ENCODE measurements around the gene IL3. TPM values are rescaled to one million over a fixed set of nuclear protein-coding genes. Genes with fewer than 3 reads are reported as not detected.
"Not testable (repeated sequence)": the region's sequence is repeated elsewhere in the genome, so short reads cannot be mapped to it uniquely, and the experiment has no call there.

The IL3 gene
- polyA plus RNA-seq, 4 donors: not detected

DNA sequence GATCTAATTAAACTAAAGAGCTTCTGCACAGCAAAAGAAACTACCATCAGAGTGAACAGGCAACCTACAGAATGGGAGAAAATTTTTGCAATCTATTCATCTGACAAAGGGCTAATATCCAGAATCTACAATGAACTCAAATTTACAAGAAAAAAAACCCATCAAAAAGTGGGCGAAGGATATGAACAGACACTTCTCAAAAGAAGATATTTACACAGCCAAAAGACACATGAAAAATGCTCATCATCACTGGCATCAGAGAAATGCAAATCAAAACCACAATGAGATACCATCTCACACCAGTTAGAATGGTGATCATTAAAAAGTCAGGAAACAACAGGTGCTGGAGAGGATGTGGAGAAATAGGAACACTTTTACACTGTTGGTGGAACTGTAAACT is 48.0 kb downstream of the IL3 start:
- DNase-seq (ENCODE audit: low read depth in 4 of 4, low spot score in 2 of 4): not testable (repeated sequence)

DNA sequence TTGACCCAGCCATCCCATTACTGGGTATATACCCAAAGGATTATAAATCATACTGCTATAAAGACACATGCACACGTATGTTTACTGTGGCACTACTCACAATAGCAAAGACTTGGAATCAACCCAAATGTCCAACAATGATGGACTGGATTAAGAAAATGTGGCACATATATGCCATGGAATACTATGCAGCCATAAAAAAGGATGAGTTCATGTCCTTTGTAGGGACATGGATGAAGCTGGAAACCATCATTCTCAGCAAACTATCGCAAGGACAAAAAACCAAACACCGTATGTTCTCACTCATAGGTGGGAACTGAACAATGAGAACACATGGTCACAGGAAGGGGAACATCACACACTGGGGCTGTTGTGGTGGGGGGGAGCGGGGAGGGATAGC is 48.5 kb downstream of the IL3 start:
- DNase-seq (ENCODE audit: low read depth in 4 of 4, low spot score in 2 of 4): not testable (repeated sequence)

DNA sequence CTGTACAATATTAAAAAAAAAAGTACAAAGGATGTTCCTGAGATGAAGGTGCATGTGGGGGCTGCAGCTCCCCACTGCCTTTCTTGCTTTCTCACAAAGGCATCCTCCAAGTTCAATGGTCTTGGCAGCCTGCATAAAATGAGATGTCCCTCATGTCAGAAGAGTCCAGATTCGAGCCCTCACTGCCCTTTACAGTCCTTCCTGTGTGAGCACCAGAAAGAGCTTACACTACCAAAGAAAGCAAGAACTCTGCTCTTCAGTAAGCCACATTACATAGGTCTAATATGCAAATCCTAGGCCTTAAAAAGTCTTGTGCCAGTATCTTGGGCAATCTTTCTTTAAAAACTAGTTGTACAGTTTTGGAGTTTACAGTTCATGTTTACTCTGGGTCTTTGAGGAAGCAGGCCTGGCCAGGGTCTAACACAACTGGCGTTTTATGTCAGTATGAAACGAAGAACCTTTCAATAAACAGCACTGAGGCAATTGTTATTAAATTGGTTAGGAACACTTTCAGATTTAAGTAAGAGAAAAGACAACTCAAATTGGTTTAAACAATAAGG is 49.1 kb downstream of the IL3 start:
- DNase-seq (ENCODE audit: low read depth in 4 of 4, low spot score in 2 of 4): no peak

DNA sequence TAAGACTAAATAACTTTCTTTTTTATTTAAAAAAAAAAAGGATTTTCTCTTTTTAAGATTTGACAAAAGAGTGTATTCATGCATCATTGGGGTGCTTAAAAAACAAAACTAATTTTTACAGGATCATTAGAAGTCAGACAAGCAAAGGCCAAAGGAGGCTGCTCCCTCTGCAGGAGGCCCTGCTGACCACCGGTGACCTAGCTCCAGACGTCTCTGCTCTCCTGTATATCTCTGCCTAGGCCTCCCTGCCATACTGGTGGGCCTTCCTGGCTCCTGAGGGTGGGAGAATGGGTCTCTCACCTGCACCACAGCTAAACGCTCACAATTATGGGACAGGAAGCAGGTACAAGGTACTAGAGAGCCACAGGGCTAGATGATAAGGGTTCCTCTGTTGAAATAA is 49.7 kb downstream of the IL3 start:
- DNase-seq (ENCODE audit: low read depth in 4 of 4, low spot score in 2 of 4): no peak

DNA sequence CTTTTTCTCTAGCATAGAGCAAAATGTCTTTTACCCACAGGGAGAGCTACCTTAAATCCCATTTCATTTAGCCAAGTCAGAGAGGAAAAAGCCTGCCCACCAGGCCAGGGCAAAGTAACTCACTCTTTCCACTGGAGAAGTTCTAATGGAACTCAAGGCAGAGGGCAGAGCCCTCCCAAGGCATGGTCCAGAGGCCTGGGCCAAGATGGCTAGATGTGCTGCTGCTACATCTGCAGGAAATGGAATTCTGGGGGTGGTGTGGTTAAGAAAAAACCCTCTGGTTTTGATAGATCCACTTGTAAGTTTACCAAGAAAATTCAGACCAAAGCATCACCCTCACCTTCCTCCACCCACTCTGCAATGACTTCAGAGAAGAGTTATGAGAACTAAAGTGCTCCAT is 50.5 kb downstream of the IL3 start:
- DNase-seq (ENCODE audit: low read depth in 4 of 4, low spot score in 2 of 4): no peak

DNA sequence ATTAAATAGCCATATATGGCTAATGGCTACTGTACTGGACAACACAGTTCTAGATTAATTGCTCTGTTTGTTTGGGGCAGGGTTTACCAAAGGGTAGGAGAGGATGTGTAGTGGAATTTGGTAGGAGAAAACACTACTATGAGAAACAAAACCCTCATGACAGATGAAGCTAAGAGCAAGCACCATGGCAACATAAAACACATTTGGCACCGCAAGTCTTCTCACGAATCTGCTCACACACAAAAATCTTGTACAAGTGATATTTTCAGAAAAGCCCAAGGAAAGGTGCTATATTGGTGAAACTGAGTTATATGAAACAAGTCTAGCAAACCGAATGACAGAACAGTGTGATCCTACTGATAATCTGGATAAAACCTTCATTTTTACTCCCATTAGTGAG is 51.7 kb downstream of the IL3 start:
- DNase-seq (ENCODE audit: low read depth in 4 of 4, low spot score in 2 of 4): no peak

Other genes starting within 250 kb of the IL3 start
- gene MEIKIN, start 115.0 kb upstream of the IL3 start, polyA plus RNA-seq (ENCODE audit: insufficient read length in 4 of 4): not detected
- gene ACSL6, start 49.0 kb upstream of the IL3 start, polyA plus RNA-seq (ENCODE audit: insufficient read length in 4 of 4): 1 to 10 TPM; 1.7 to 2.6 (median 2.2) TPM
- gene CSF2, start 13.1 kb downstream of the IL3 start, polyA plus RNA-seq (ENCODE audit: insufficient read length in 4 of 4): not detected
- 10 to 100 TPM; 28.2 to 35.2 (median 33.6) TPM for gene P4HA2, start 167.2 kb downstream of the IL3 start, polyA plus RNA-seq (ENCODE audit: insufficient read length in 4 of 4)
- 10 to 100 TPM; 12.5 to 21.7 (median 16.3) TPM for gene PDLIM4, start 197.0 kb downstream of the IL3 start, polyA plus RNA-seq (ENCODE audit: insufficient read length in 4 of 4)
- 1 to 10 TPM; 4.6 to 9.2 (median 6.3) TPM for gene SLC22A4, start 233.7 kb downstream of the IL3 start, polyA plus RNA-seq (ENCODE audit: insufficient read length in 4 of 4)